ENCODE data around the gene COX7B.

Gene COX7B

DNA sequence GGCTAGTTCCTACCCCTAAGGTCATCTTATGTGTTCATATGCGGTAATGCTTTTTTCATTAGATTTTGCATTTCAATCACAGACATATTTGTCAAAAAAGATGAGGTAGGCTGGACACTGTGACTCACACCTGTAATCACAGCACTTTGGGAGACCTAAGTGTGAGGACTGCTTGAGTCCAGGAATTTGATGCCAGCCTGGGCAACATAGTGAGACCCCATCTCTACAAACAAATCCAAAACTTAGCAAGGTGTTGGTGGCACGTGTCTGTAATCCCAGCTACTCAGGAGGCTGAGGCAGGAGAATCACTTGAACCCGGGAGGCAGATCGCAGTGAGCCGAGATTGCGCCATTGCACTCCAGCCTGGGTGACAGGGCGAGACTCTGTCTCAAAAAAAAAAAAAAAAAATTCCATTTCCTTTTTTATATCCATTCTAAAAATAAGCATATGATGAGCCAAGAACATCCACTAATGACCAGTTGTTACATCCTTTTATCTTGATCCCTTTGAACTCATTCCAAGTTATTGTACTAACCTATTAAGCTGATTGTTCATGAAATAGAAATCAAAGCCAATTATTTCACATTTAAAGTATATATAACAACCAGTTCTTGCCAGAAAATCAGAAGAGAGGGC is 46.8 kb downstream of the COX7B start:
- DNase-seq (ENCODE audit: low spot score): no peak

DNA sequence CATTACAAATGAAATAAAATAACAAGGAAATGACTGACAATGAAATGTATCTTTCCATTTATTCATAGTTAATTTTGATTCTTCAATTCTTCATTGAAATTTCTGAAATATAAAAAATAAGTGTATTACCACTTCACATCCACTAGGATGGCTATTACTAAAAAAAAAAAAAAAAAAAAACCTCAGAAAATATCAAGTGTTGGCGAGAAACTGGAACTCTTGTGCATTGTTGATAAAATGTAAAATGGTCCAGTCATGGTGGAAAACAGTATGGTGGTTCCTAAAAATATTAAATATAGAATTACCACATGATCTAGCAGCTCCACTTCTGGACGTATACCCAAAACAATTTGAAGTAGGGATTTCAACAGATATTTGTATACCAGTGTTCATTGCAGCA is 47.3 kb downstream of the COX7B start:
- no peak for DNase-seq (ENCODE audit: low spot score)

DNA sequence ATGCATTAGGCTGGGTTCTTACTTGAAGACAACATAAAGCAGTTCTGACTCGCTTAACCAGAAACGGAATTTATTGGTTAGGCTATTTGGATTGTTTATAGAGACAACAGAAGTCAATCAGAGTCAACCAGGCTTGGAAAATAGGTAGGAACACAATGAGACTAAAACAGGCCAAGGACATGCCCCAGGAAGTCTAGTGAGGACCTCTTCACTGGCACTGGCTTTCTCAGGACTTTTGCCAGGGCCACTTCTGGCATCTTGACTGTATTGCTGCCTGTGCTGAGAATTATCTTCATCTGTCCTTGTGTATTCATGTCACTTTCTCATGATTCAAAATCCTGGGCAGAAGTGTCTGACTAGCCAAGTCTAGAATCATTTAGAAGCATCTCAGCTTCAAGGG is 50.6 kb downstream of the COX7B start:
- no peak for DNase-seq (ENCODE audit: low spot score)

DNA sequence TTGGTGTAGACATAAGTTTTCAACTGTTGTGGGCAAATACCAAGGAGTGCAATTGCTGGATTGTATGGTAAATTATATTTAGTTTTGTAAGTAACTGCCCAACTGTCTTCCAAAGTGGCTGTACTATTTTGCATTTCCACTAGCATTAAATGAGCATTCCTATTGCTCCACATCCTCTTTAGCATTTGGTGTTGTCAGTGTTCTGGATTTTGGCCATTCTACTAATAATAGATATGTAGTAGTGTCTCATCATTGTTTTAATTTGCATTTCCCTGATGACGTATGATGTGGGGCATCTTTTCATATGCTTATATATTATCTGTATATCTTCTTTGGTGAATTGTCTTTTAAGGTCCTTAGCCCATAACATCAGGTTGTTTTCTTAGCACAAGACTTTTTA is 52.9 kb downstream of the COX7B start:
- DNase-seq (ENCODE audit: low spot score): no peak

DNA sequence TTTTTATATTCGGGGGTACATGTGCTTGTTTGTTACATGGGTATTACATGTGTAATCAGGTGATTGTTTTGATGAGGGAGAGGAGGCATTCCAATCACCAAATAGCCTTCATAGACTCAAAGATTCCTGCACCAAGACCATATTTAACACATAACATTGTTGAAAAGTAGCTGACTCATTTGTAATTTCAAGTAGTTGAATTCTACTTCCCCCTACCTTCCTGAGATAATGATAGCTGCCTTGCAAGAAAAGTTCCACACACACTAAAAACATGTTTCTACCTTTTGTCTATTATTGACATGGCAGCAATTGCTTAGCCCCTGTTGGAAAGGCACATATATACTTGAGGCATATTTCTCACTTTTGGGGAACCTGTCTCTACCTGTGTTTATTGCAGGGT is 54.0 kb downstream of the COX7B start:
- no peak for DNase-seq (ENCODE audit: low spot score)

DNA sequence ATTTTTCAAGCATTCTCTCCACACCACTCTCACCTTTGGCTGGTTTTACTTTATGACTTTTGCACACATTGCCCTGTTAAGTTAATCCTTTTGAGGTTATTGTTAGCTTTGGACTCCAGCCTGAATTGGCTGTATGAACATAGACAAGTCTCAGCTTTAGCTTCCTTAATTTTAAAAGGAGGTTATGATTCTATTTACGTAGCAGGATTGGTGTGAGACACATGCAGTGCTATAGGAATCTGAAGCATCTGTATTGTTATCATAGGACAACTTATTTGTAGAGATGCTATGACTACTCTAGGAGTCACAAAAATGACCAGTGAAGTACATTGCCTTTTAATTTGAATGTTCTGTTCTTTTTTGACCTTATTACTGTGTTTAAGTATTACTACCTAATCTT is 54.4 kb downstream of the COX7B start:
- DNase-seq (ENCODE audit: low spot score): no peak
